Astrocyte (in vitro differentiated cells and primary cell): ENCODE measurements around the gene ISLR2. TPM values are rescaled to one million over a fixed set of nuclear protein-coding genes. Genes with fewer than 3 reads are reported as not detected.

Experiments
- DNase-seq: peaks from one replicate; pipeline ENCODE4 v3.0.0-alpha.2; 2010; ENCODE audit warnings: low read depth
- FAIRE-seq: peaks from 2 replicates; lab custom pipeline; 2011; peaks lifted over from hg19 to GRCh38; lab: Jason Lieb, UNC
- H2AFZ ChIP-seq: 2 replicates; pipeline ENCODE4 v1.6.0; 2012; ENCODE audit warnings: low read depth, low read length, inconsistent platforms
- H3K27ac ChIP-seq: 2 replicates; pipeline ENCODE4 v1.5.1; 2011; ENCODE audit warnings: low read depth, low read length, inconsistent platforms
- H3K27me3 ChIP-seq: 2 replicates; pipeline ENCODE4 v1.6.0; 2011; ENCODE audit warnings: low read length, inconsistent platforms; ENCODE audit not compliant: insufficient read depth
- H3K36me3 ChIP-seq: 2 replicates; pipeline ENCODE4 v1.5.1; 2011; ENCODE audit warnings: low read length, inconsistent platforms; ENCODE audit not compliant: insufficient read depth
- H3K4me1 ChIP-seq: 2 replicates; pipeline ENCODE4 v1.5.1; 2011; ENCODE audit warnings: low read length, inconsistent platforms; ENCODE audit not compliant: insufficient read depth
- H3K4me2 ChIP-seq: 2 replicates; pipeline ENCODE4 v1.6.0; 2012; ENCODE audit warnings: low read length, inconsistent platforms
- H3K4me3 ChIP-seq: 2 replicates; pipeline ENCODE4 v1.5.1; 2011; ENCODE audit warnings: low read depth, mild to moderate bottlenecking, low read length, inconsistent platforms; ENCODE audit not compliant: insufficient read depth
- H3K79me2 ChIP-seq: 2 replicates; pipeline ENCODE4 v1.6.0; 2012; ENCODE audit warnings: mild to moderate bottlenecking, low read length, inconsistent platforms; ENCODE audit not compliant: insufficient read depth
- H3K9ac ChIP-seq: 2 replicates; pipeline ENCODE4 v1.6.0; 2012; ENCODE audit warnings: mild to moderate bottlenecking, low read length, inconsistent platforms
- H3K9me3 ChIP-seq: 2 replicates; pipeline ENCODE4 v1.5.1; 2012; ENCODE audit warnings: low read depth, mild to moderate bottlenecking, low read length, inconsistent platforms; ENCODE audit not compliant: insufficient read depth
- H4K20me1 ChIP-seq: 2 replicates; pipeline ENCODE4 v1.6.0; 2012; ENCODE audit warnings: low read length, inconsistent platforms; ENCODE audit not compliant: insufficient read depth
- H3K27ac Mint-ChIP-seq: one replicate; pipeline ENCODE4 v1.8.0; 2021; ENCODE audit warnings: mild to moderate bottlenecking, mixed read lengths; ENCODE audit not compliant: unreplicated experiment
- H3K27me3 Mint-ChIP-seq: one replicate; pipeline ENCODE4 v1.8.0; 2021; ENCODE audit warnings: low read depth, mixed read lengths; ENCODE audit not compliant: unreplicated experiment
- H3K36me3 Mint-ChIP-seq: one replicate; pipeline ENCODE4 v1.8.0; 2021; ENCODE audit warnings: low read depth, mixed read lengths; ENCODE audit not compliant: unreplicated experiment
- H3K4me1 Mint-ChIP-seq: one replicate; pipeline ENCODE4 v1.8.0; 2021; ENCODE audit warnings: low read depth, mixed read lengths; ENCODE audit not compliant: unreplicated experiment
- H3K4me3 Mint-ChIP-seq: one replicate; pipeline ENCODE4 v1.8.0; 2021; ENCODE audit warnings: mild to moderate bottlenecking, moderate library complexity, mixed read lengths; ENCODE audit not compliant: unreplicated experiment
- H3K9me3 Mint-ChIP-seq: one replicate; pipeline ENCODE4 v1.8.0; 2021; ENCODE audit warnings: mild to moderate bottlenecking, mixed read lengths; ENCODE audit not compliant: unreplicated experiment
- EZH2 ChIP-seq: IDR thresholded peaks from 2 replicates; pipeline ENCODE4 v1.6.1; 2012; ENCODE audit warnings: mild to moderate bottlenecking, low read length, inconsistent platforms; ENCODE audit not compliant: insufficient read depth
- total RNA-seq: library from RNA; stranded (reverse); gene quantifications from 2 replicates; pipeline ENCODE4 v1.2.1, GENCODE V29; 2021
- TF ChIP-seq, protein P1 (sequence below): IDR thresholded peaks from 2 replicates; pipeline ENCODE4 v1.5.1; 2011; ENCODE audit warnings: low read depth, mild to moderate bottlenecking, inconsistent platforms, low read length, moderate library complexity; ENCODE audit not compliant: insufficient read depth

The ISLR2 gene
- total RNA-seq, 1 donor from 2014 or later, result 0.14 TPM

DNA sequence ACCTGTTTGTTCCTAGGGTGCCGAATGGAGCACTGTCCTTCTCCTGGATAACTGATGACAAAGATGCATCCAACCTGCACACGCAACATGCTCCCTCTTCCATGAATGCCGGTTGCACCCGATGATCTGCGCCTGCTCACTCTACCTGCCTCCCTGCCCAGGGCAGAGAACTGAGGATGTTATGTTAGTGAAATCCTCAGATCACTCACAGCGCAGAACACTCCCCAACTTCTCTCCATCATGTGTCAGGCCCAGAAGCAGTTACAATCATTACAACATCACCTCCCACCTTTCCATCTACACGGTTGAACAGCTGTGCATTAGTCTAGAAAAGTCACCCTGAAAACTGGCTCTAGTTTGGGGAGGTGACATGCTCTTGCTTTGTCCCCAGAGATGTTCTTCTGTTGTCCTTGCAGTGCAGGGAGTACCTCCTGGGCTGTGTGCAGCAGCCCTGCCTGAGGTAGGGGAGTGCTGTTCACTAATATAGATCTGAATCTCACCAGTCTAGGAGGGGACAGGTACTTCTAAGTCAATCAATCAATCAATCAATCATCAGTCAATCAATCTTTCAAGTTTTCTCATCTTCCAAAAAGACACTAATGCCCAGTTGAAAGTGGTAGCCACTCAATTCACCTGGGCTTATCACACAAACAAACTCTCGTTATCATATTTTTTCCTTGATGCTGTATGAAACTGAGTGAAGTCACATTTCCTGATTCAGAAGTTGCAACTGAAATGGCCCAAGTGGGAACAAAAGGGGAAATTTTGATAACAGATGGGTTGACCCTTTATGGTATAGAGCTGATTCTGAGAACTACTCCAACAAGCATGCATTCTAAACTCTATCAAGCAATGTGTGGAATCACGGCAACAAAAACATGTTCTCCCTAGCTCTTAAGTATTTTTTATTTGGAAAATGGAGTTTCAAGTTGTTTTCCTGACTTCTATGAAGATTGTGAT, 27.8 kb downstream of the ISLR2 start:
- H2AFZ ChIP-seq, result no peak overlapping the region
- no peak for FAIRE-seq
- no peak overlapping the region for H3K4me2 ChIP-seq
- no peak overlapping the region for H3K27ac ChIP-seq
- no peaks in the 10 kb centered on the region for H3K36me3 ChIP-seq
- peaks cover 15% of the 10 kb centered on the region for H3K27me3 Mint-ChIP-seq
- no peak overlapping the region for H3K4me3 ChIP-seq
- no peaks in the 10 kb centered on the region for H3K9me3 ChIP-seq
- no peak overlapping the region for H3K4me3 Mint-ChIP-seq
- H3K4me1 Mint-ChIP-seq, result peaks cover 13% of the 10 kb centered on the region
- H3K27ac Mint-ChIP-seq, result no peak overlapping the region
- H4K20me1 ChIP-seq, result no peaks in the 10 kb centered on the region
- H3K36me3 Mint-ChIP-seq, result no peaks in the 10 kb centered on the region
- TF ChIP-seq, protein P1, sequence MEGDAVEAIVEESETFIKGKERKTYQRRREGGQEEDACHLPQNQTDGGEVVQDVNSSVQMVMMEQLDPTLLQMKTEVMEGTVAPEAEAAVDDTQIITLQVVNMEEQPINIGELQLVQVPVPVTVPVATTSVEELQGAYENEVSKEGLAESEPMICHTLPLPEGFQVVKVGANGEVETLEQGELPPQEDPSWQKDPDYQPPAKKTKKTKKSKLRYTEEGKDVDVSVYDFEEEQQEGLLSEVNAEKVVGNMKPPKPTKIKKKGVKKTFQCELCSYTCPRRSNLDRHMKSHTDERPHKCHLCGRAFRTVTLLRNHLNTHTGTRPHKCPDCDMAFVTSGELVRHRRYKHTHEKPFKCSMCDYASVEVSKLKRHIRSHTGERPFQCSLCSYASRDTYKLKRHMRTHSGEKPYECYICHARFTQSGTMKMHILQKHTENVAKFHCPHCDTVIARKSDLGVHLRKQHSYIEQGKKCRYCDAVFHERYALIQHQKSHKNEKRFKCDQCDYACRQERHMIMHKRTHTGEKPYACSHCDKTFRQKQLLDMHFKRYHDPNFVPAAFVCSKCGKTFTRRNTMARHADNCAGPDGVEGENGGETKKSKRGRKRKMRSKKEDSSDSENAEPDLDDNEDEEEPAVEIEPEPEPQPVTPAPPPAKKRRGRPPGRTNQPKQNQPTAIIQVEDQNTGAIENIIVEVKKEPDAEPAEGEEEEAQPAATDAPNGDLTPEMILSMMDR, result no peak
- H3K27me3 ChIP-seq, result no peaks in the 10 kb centered on the region
- no peak overlapping the region for H3K9ac ChIP-seq
- DNase-seq, result no peak
- H3K79me2 ChIP-seq, result no peaks in the 10 kb centered on the region
- H3K9me3 Mint-ChIP-seq, result no peaks in the 10 kb centered on the region
- H3K4me1 ChIP-seq, result peaks cover 7% of the 10 kb centered on the region

DNA sequence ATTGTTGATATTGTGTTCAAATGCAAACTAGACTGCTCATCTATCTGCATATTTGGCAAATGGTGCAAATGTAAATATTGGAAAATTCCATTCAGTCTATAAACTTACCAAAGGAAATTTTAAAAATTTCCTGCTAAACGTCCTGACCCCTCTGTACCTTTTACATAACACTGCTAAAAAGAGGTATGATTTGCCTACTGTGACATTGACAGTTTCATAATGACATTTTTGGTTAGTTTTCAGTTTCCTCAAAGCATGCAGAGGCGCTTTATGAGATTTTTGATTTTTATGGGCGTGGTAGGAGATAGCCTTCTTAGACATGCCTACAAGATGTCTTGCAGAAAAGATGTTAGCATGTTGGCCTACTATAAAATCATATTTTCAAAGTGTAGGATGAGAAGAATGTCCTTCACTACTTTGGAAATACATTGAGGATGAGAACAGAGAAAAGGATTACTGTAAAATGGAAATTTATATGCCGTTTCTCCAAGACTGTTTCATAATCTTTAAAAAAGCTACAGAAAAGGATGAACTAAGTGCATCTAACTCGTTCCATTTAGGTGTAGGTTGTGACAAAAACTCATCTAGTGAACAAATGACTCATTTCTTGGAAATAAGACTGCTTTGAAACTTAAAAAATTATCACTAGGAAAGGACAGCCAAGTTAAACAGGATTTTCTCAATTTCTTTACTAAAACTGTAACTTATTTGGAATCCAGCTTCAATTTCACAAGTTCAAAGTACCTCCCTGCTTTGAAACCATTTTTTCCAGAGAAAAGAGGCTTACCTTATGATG, 28.7 kb downstream of the ISLR2 start:
- Histone ChIP-seq H3K9me3 (no peaks in the 10 kb centered on the region), H2AFZ (no peak overlapping the region), H3K27ac (no peak overlapping the region), H3K9ac (no peak overlapping the region), H3K36me3 (no peaks in the 10 kb centered on the region), H3K4me1 (peaks cover 7% of the 10 kb centered on the region), H3K27me3 (no peaks in the 10 kb centered on the region), H3K79me2 (no peaks in the 10 kb centered on the region), H3K4me2 (no peak overlapping the region), H3K4me3 (no peak overlapping the region), H4K20me1 (no peaks in the 10 kb centered on the region)
- H3K4me1 Mint-ChIP-seq, result peaks cover 10% of the 10 kb centered on the region
- no peak overlapping the region for H3K4me3 Mint-ChIP-seq
- no peak overlapping the region for H3K27ac Mint-ChIP-seq
- peaks cover 15% of the 10 kb centered on the region for H3K27me3 Mint-ChIP-seq
- no peak for DNase-seq
- no peak for TF ChIP-seq EZH2
- TF ChIP-seq, protein P1, result no peak
- H3K9me3 Mint-ChIP-seq, result no peaks in the 10 kb centered on the region
- FAIRE-seq, result no peak
- no peaks in the 10 kb centered on the region for H3K36me3 Mint-ChIP-seq
